NT2/D1 (cell line): ENCODE data around the gene FABP1.

ENCODE experiments used
- DNase-seq: peaks from one replicate; pipeline ENCODE4 v3.0.0-alpha.2; 2011; ENCODE audit warnings: low read depth, low spot score
- H3K27me3 ChIP-seq: 2 replicates; pipeline ENCODE4 v1.6.0; 2011; ENCODE audit warnings: mild to moderate bottlenecking; ENCODE audit not compliant: insufficient read length, insufficient read depth
- H3K36me3 ChIP-seq: 2 replicates; pipeline ENCODE4 v1.6.1; 2011; ENCODE audit warnings: mild to moderate bottlenecking, low read length, mixed read lengths; ENCODE audit not compliant: insufficient read depth, insufficient read length
- H3K4me1 ChIP-seq: 2 replicates; pipeline ENCODE4 v1.5.1; 2011; ENCODE audit not compliant: insufficient read depth, insufficient read length
- H3K4me3 ChIP-seq: 2 replicates; pipeline ENCODE4 v1.5.1; 2011; ENCODE audit warnings: low read depth; ENCODE audit not compliant: insufficient read length
- H3K9ac ChIP-seq: 2 replicates; pipeline ENCODE4 v1.6.0; 2011; ENCODE audit warnings: low read depth; ENCODE audit not compliant: insufficient read length
- H3K9me3 ChIP-seq: 2 replicates; pipeline ENCODE4 v1.5.1; 2011; ENCODE audit warnings: mild to moderate bottlenecking, low read length; ENCODE audit not compliant: insufficient read depth
- SUZ12 ChIP-seq: IDR thresholded peaks from 2 replicates; pipeline ENCODE4 v1.6.1; 2011; ENCODE audit not compliant: insufficient read length, insufficient read depth; ENCODE audit errors: extremely low read depth
- YY1 ChIP-seq: IDR thresholded peaks from 2 replicates; pipeline ENCODE4 v1.6.1; 2011; ENCODE audit not compliant: insufficient read length, insufficient read depth
- ZNF274 ChIP-seq: IDR thresholded peaks from 2 replicates; pipeline ENCODE4 v1.6.1; 2011; ENCODE audit warnings: mild to moderate bottlenecking, low read depth, low read length

The FABP1 gene

GRCh38 chr2:88110830-88111229 is 17.0 kb downstream of the FABP1 start:
- peaks cover 14% of the 10 kb centered on the region; the same call in 1 of the 2 replicates for H3K9me3 ChIP-seq
- no peak overlapping the region for H3K9ac ChIP-seq
- no peaks in the 10 kb centered on the region for H3K4me1 ChIP-seq
- H3K36me3 ChIP-seq: no peaks in the 10 kb centered on the region
- no peak overlapping the region for H3K4me3 ChIP-seq
- H3K27me3 ChIP-seq: no peaks in the 10 kb centered on the region
- no peak for DNase-seq
- TF ChIP-seq SUZ12 (no peak), YY1 (no peak), ZNF274 (no peak)

GRCh38 chr2:88108796-88109195 is 19.1 kb downstream of the FABP1 start:
- DNase-seq: no peak
- H3K27me3 ChIP-seq: no peaks in the 10 kb centered on the region
- TF ChIP-seq YY1: no peak
- no peak for TF ChIP-seq SUZ12
- no peak for TF ChIP-seq ZNF274
- H3K9ac ChIP-seq: no peak overlapping the region
- no peaks in the 10 kb centered on the region for H3K36me3 ChIP-seq
- H3K4me3 ChIP-seq: no peak overlapping the region
- peaks cover 14% of the 10 kb centered on the region; the same call in 1 of the 2 replicates for H3K9me3 ChIP-seq
- no peaks in the 10 kb centered on the region for H3K4me1 ChIP-seq

GRCh38 chr2:88100489-88100858 is 27.4 kb downstream of the FABP1 start:
- H3K36me3 ChIP-seq: no peaks in the 10 kb centered on the region
- H3K4me3 ChIP-seq: no peak overlapping the region
- TF ChIP-seq YY1 (no peak), ZNF274 (no peak), SUZ12 (no peak)
- no peaks in the 10 kb centered on the region for H3K27me3 ChIP-seq
- peaks cover 3% of the 10 kb centered on the region for H3K4me1 ChIP-seq
- H3K9me3 ChIP-seq: no peaks in the 10 kb centered on the region
- no peak overlapping the region for H3K9ac ChIP-seq
- no peak for DNase-seq

- DNase-seq: peak; percentile 99
- TF ChIP-seq SUZ12 (no peak), YY1 (no peak), ZNF274 (no peak)
- Histone ChIP-seq H3K4me3 (no peak overlapping the region), H3K36me3 (no peaks in the 10 kb centered on the region), H3K9ac (no peak overlapping the region), H3K27me3 (no peaks in the 10 kb centered on the region), H3K9me3 (no peaks in the 10 kb centered on the region), H3K4me1 (peaks cover 3% of the 10 kb centered on the region)
Observed at GRCh38 chr2:88099798-88100488, 27.9 kb downstream of the FABP1 start.

GRCh38 chr2:88098558-88098900 is 29.3 kb downstream of the FABP1 start:
- Histone ChIP-seq H3K36me3 (no peaks in the 10 kb centered on the region), H3K27me3 (no peaks in the 10 kb centered on the region), H3K4me1 (peaks cover 3% of the 10 kb centered on the region), H3K4me3 (no peak overlapping the region), H3K9me3 (no peaks in the 10 kb centered on the region), H3K9ac (no peak overlapping the region)
- DNase-seq: no peak
- TF ChIP-seq SUZ12 (no peak), ZNF274 (no peak), YY1 (no peak)

- Histone ChIP-seq H3K9ac (no peak overlapping the region), H3K4me3 (no peak overlapping the region), H3K9me3 (no peaks in the 10 kb centered on the region), H3K4me1 (peaks cover 3% of the 10 kb centered on the region), H3K36me3 (no peaks in the 10 kb centered on the region), H3K27me3 (no peaks in the 10 kb centered on the region)
- TF ChIP-seq YY1 (no peak), SUZ12 (no peak), ZNF274 (no peak)
- DNase-seq: no peak
Observed at GRCh38 chr2:88097891-88098557, 29.8 kb downstream of the FABP1 start.

GRCh38 chr2:88097192-88097591 is 30.7 kb downstream of the FABP1 start:
- DNase-seq: no peak
- H3K4me1 ChIP-seq: peaks cover 3% of the 10 kb centered on the region
- no peaks in the 10 kb centered on the region for H3K9me3 ChIP-seq
- TF ChIP-seq ZNF274 (no peak), SUZ12 (no peak), YY1 (no peak)
- no peak overlapping the region for H3K9ac ChIP-seq
- no peak overlapping the region for H3K4me3 ChIP-seq
- H3K36me3 ChIP-seq: no peaks in the 10 kb centered on the region
- H3K27me3 ChIP-seq: no peaks in the 10 kb centered on the region
